HG02973 (cell line): ENCODE results near the gene ELFN1.

Experiments
- ATAC-seq: cut with Tn5 transposase; IDR thresholded peaks from one replicate; pipeline ENCODE4 v1.9.1; 2021; ENCODE audit warnings: moderate library complexity; ENCODE audit not compliant: unreplicated experiment

ELFN1 gene

DNA sequence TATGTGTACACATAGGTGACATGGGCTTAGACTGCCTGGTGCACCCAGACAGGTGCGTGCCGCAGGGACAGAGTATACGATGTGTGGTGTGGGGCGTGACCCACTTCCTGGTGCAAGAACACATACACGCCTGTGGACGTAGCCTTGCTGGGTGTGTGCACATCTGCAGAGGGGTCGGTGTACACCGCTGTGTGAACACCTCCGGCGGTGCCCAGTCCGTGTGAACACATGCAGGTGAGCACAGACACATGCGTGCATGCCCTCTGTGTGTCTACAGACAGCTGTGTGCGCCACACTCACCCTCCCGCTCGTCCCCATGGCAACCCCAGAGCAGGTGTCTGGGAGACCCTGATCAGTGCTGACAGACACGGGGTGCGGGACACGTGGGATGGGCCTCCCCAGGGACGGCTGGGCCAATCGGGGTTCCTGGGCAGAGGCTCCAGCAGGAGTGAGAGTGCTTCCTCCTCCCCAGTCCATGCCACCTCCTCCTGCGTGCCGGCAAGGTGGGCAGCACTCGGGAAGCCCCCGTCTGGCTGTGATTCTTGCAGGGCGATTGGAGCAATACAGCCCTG lies 23.4 kb downstream of the ELFN1 start:
- ATAC-seq, result no peak

DNA sequence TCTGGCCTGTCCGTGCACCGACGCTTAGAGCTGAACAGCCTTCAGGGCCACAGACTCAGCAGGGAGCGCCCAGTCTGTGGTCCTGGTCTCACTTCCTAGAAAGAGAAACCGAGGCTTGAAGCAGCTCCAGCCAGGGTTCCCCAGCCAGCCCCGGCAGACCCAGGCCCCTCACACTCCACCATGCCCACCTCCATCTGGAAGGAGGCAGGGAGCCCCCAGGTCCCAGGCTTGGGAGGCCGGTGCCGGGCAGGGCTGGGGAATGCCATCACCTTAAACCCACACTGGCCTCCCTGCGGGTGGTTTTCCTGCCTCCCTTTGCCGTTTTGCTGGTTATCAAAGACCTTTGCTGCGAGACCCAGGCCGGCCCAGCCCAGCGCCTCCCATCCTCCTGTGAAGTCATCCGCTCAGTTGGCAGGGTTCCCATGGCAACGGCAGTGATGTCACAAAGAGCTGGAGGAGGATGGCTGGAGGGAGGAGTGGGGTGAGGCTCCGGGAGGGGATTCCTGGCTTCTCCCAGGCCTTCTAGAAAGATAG lies 24.0 kb downstream of the ELFN1 start:
- no peak for ATAC-seq

DNA sequence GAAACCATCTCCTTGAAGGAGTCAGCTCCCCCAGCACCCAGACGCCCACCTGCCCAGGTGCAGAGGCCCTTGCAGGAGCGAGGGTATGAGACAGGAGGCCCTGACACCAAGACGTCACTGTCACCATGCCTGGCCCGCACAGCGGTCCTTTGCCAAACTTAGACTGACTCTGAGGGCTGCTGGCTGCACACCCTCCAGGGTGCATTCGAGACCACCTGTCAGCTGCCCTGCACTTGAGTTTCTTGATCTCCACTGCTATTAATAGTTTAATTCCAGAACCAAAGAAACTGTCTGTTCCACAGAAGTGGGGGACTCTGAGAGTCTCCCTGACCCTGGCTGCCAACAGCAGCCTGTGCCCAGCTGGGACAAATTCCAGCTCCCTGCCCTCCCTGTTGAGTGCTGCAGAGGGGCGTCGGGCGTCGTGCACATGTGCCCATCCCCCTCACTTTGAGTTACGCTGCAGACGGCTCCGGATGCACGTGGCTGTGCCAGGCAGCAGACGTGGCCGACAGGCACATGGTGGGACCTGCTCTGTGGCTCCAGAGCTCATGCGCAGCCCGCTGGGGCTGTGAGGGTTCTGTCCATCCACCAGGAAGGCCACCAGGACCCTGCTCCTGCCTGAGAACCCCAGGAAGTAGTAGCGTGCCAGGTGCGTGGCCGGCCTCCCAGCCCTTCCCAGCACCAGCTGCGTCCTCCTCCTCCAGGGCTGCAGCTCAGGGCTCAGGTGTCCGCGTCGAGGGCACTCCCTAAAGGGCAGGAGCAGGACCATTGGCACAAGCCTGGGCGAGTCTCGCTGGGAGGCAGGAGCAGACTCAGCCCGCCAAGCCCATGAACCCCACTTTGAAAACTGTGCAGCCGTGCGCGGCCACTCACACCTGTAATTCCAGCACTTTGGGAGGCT lies 24.8 kb downstream of the ELFN1 start:
- ATAC-seq, result no peak

DNA sequence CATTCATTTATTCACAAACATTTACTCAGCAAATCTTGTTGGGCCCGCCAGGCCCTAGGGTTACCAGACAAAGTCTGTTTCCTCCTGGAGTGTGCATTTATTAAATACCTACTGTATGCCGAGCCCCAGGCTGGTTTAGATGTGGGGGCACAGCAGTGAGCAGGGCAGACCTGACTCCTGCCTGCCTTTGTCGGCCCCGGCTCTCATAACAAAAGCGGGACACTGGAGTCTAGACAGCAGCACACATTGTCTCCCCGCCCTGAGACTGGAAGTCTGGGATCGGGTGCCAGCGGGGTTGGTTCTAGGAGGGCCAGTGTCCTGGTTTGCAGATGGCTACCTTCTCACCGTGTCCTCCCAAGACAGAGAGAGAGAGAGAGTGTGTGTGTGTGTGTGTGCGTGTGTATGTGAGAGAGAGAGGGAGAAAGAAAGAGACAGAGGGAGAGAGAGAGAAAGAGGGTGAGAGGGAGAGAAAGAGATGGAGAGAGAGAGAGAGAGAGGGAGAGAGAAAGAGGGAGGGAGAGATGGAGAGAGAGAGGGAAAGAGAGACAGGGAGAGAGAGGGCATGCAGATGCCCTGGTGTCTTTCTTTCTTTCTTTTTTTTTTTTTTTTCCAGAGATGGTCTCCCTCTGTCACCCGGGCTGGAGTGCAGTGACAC lies 25.9 kb downstream of the ELFN1 start:
- ATAC-seq, result no peak

DNA sequence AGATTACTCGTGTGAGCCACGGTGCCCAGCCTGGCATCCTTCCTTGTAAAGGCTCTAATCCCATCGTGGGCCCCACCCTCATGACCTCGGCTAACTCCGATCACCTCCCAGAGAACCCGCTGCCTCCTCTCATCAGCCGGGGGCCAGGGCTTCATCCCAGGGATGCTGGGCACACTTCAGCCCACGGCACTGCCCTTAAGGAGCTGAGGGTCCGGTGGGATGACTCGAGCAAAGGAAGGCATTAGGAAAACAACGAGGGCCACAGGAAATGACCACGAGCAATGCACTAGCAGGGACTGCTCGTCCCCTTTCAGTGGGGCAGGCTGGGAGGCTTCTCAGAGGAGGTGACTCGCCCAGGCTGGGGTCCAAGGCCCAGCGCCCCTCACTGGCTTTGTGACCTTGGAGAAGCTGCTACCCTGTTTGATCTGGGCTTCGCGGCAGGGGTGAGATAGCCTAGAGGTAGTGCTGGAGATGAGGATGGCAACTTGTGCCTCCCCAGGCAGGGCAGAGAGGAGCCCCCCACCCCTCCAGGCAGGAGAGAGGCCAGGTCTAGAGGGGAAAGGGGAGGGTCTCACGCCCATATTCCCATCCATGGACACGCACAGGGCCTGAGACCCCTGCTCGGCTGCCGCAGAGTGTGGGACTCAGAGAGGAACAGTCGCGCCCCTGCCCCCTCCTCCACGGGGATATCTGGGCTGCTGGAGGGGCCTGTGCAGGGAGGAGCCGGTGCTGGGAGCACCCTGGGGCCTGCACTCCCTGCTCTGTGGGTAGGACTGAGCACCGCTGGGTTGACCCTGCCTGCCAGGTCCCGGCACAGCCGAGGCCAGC lies 26.8 kb downstream of the ELFN1 start:
- no peak for ATAC-seq

DNA sequence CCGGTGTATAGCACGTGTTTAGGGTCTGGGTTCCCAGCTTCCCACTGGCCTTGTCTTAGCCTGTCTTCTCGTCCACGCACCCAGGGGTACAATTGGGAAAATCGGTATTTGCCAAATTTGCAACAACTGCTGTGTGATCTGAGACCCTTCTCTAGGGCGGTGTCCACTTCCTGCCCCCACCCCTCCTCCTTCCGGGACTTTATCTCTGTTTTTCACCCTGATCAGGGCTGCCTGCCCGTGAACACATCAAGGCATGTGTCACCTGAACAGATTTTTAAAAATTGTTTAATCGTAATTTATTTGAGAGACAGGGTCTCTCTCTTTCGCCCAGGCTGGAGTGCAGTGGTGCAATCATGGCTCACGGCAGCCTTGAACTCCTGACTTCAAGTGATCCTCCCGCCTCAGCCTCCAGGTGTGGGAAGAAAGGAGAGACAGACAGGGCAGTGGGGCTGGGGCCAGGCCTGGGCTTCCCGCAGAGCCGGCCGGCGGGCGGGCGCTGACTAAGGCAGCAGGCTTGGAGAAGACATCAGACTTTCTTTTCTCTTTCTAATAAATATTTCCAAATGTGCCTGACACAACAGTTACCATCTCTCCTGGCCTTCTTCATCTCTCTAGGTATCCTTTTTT lies 27.5 kb downstream of the ELFN1 start:
- no peak for ATAC-seq

DNA sequence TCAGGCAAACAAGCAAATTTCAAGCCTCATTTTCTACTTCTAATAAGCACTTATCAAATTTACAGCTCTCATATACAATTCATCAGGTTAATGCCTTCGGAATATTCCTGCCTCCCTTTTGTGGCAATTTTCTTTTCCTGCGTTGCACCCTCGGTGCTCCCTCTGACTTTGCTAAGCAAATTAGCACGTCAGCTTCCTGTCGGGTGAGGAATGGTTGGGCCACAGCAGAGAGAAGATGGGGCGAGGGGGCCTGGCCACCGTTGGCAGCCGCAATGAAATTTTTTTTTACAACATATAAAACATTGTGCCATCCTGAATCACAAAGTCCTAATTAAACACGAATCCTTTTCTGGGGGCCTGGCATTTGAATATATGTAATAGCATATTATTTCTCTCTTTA lies 28.1 kb downstream of the ELFN1 start:
- ATAC-seq, result no peak

DNA sequence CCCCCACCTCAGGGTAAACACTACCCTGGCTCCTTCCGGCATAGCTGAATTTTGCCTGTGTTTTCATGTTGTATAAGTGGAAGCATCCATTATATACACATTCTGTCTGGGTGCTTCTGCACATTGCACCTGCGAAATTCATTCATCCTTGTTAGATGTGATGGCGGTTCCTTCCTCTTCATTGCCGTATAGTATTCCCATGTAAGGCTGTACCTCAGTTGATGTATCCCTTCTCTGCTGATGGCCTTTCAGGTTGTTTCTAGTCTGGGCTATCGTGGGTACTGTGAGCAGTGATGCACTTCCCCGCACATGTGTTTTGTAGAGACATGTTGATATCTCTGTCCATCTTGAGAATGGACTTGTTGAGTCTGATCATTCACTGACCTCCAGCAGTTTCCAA lies 28.9 kb downstream of the ELFN1 start:
- ATAC-seq, result no peak

DNA sequence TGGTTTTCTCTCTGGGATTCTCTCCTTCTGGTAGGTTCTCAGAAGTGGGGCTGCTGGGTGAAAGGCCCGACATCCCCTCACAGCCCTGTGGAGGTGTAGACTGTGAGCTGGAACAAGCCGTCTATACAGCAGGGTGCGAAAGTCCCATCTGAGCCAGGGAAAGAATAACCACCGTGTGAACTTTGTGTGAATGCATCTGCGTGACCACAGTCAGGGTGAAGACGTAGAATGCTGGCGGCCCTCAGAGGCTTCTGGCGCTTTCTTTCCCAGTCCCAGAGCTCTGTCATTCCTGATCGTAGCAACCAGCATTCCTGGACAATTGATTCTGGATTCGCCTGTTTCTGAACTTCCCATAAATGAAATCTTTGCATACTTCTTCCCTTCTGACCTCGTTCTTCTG lies 30.0 kb downstream of the ELFN1 start:
- ATAC-seq, result no peak

DNA sequence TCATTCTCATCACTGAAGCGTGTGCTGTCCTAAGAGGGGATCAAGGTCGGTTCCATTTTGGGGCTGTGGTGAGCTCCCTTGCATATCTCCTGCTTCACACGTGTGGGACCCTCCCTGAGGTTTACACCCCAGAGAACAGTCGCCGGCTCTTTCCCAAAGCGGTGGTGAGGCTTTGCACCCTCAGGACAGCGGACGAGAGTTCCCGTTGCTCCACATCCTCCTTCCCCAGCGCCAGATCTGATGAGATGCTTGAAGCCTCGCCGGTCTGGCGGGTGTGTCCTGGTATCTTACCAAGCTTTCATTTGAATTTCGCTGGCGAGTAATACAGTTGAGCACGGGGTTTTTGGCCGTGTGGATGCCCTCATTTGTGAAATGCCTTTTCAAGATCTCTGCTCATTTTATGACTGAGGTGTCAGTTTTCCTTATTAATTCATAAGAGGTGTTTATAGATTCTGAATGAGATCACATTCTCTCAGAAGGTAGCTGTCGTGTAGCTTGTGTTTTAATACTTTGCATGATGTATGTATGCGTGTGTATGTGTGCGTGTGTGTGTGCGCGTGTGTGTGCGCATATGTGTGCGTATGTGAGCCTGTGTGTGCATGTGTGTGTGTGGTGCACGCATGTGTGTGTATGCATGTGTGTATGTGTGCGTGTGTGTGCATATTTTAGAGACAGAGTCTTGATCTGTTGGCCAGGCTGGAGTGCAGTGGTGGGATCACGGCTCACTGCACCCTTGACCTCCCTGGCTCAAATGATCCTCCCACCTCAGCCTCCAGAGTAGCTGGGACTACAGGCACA lies 30.7 kb downstream of the ELFN1 start:
- no peak for ATAC-seq

DNA sequence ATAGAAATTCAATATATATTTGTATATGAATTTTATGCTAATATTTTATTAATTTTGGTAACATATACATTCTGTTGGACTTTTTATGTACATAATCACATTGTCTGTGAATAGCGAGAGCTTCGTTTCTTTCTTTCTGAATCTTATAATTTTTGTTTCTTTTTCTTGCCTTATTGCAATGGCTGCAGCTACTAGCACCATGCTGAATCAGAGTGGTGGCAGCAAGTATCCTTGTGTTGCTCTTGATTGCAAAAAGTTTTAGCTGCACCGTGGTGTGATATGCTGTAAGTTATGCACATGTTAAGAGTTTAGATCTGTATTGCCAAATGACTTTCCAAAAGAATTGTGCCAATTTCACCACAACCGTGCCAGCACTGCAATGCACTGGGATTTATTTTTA lies 32.6 kb downstream of the ELFN1 start:
- ATAC-seq, result no peak

DNA sequence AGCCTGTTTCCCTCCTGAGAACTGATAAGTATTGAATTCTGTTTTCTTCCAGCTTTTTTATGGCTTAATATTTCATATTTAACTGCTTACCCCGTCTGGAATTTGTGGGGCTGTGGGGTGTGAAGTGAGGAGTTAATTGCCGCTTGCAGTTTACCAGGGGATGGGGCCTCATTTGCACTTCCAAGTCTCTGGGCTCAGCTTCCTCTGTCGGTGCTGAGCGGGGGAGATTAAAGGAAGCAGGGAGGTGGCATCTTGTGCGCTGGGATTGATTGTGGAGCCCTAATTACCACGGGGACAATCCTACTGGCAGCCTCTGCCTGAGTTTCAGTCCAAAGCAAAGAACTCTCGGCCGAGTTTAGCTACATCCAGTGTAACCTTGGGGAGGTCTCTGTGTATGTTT lies 33.4 kb downstream of the ELFN1 start:
- no peak for ATAC-seq

DNA sequence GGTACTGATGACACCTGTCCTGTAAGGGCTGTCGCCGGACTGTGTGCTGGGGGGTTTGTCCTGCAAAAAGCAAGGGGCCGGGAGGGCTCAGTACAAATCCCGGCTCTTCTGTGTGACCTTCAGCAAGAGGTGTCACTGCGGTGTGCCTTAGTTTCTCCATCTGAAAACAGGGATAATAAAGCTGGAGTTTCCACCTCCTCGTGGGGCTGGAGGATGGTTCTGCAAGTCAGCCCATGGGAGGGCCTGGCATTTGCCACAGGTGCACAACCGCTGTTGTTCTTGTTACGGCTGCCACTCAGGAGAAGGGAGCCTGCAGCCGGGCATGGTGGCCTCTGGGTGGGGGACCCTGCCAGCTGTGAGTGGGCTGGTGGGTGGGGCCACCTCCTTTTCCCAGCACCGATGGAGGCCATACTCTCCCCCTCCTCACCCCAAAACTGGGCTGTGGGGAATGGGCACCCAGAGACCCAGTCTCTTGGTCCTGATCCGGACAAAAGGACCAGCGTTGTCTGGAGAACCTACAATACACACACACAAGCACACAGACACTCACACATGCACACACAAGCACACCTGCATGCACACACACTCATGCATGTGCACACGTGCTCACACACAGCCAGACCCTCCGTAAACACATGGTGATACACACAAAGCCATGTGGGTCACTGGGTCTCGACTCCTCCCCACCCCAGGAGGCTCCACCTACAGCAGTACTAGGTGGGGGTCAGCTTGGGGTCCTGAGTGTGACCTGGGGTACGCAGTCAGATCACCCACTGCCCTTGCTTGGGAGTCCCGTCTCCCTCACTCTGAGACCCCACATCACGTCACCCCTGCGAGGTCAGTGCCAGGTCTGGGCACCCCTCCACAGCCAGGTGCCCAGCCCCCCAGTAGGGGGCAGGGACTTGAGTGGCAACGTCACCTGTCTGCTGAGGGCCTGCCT lies 34.1 kb downstream of the ELFN1 start:
- ATAC-seq, result no peak

DNA sequence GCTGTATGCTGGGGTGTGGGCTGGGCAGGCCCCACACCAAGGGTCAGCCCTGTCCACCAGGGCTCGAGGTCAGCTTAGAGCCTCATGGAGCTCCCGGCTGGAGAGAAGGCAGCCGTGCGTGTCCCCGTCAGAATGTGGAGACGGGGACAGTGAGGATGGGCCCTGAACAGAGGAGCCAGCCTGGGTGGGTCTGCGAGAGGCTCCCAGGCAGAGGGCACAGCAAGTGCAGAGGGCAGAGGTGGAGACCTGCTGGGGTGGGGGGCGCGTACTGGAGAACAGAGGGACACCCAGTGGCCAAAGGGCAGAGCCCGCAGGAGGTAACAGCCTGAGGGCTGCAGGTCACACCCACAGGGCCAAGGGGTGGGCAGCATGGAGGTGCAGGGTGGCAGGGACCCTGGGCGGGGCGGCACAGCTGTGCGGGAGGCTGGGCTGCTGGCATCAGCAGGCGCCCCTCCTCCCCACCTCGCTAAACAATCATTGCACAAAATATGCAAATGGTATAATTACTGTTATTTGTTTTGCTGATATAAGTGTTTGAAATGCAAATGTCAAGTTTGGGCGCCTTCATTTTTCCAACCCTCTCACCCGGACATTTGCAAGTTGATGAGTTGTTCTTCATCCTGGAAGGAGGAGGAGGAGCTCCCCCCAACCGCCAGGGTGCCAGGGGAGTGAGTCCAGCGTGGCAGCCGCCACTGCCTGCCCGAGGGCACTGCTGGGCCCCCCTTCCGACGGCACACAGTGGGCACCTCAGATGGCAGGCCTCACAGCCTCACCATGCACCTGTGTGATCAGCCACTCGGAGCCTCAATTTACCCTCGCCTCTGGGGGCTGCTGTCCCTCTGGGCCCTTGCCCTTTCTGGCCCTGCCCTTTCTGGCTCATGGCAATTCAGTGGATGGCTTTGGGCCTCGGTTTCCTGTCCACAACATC lies 35.0 kb downstream of the ELFN1 start:
- no peak for ATAC-seq

DNA sequence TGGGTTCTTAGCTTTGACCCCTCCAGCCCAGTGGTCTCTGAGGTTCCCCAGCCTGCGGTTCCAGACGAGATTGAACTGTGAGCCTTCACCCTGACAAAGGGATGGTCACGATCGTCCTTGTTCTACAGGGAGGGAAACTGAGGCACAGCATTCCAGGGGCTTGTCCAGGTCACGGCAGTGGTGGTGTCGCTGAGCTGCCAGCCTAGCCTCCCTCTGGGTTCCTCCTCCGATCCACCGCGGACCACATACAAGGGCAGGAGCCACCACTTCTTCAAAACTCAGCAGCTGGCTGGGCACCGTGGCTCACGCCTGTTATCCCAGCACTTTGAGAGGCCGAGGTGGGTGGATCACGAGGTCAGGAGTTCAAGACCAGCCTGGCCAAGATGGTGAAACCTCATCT lies 35.8 kb downstream of the ELFN1 start:
- ATAC-seq, result no peak

DNA sequence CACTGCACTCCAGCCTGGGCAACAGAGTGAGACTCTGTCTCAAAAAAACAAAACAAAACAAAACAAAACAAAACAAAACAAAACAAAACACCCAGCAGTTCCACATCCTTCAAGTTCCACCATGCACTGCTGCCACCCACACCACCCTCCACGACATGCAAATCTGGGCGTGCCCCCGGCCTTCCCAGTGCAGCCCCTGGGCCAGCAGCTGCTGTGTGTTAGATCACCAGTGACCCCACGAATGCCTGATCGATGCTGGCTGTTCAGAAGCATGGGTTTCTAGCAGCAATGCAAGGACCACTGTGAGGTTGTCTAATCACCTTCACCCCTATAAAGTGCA lies 36.3 kb downstream of the ELFN1 start:
- ATAC-seq, result no peak

DNA sequence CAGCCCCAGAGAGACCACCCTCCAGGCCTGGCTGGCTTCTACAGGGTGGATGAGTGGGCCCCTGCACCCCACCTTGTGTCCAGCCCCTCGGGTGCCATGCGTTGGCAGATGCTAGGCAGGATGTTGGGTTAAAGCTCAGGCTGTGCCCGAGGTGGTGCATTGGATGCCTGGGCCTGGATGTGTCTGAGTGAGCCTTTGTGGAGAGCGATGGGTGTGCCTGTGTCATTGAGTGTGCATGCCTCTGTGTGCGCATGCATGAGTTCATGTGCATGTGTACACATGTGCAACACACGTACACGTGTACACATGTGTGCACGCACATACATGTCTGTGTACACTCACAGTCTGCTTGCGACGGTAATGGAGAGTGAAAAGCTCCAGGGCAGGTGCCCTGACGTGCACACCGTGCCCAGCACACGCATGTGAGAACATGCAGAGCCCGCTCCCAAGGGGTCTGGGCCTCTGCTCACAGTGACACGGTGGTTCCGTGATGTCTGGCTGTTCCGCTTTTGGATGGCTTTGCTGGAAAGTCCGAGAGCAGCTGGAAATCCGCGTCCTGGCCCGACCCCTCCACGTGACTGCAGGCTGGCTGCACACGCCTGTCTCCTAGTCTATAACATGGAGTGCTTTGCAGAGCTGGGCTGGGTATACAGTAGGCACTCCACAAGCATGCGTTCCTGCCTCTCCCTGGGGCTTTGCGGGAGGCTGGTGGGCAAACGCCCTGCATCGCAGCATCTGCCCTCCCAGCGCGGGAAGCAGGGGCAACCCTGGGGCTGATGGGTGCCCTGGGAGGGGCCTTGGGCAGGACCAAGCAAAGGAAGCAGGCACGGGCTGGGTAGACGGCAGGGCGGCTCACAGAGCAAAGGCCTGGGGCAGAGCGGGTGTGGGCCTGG lies 36.9 kb downstream of the ELFN1 start:
- ATAC-seq, result no peak
